Measurements from ENCODE around the gene SAMD8. TPM values are rescaled to one million over a fixed set of nuclear protein-coding genes. Genes with fewer than 3 reads are reported as not detected.

SAMD8 gene
- total and polyA plus RNA-seq, 10 of the 15 experiments (the other 5 are each of a cell fraction or from before 2014, with no cell fraction given) = 2.8 to 26.0 (median 9.3) TPM

DNA sequence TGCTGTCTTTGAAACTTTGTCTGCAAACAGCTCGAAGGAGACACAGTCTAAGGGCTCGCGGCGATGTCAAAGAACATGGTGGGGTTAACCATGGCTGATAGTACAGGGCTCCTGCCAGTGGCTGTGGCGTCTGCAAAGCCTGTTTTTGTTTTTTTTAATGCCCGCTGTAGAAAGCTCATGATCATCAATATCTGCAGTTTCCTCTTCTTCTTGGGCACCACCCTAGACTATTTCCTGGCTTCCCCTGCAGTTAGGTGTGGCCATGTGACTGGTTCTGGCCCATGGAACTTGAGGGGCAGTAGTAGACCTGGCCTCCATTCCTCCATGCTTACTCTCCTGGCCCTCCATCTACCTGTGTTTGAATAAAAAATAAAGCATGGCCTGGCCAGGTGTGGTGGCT, 21.8 kb upstream of the SAMD8 start (continued):
- TF ChIP-seq, protein P1, sequence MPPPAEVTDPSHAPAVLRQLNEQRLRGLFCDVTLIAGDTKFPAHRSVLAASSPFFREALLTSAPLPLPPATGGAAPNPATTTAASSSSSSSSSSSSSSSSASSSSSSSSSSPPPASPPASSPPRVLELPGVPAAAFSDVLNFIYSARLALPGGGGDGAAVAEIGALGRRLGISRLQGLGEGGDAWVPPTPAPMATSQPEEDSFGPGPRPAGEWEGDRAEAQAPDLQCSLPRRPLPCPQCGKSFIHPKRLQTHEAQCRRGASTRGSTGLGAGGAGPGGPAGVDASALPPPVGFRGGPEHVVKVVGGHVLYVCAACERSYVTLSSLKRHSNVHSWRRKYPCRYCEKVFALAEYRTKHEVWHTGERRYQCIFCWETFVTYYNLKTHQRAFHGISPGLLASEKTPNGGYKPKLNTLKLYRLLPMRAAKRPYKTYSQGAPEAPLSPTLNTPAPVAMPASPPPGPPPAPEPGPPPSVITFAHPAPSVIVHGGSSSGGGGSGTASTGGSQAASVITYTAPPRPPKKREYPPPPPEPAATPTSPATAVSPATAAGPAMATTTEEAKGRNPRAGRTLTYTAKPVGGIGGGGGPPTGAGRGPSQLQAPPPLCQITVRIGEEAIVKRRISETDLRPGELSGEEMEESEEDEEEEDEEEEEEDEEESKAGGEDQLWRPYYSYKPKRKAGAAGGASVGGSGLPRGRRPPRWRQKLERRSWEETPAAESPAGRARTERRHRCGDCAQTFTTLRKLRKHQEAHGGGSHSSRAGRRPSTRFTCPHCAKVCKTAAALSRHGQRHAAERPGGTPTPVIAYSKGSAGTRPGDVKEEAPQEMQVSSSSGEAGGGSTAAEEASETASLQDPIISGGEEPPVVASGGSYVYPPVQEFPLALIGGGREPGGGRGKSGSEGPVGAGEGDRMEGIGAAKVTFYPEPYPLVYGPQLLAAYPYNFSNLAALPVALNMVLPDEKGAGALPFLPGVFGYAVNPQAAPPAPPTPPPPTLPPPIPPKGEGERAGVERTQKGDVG (CRISPR knock-in tag; IDR thresholded peaks at IDR 0.05) = no peak
- TF ChIP-seq, protein P2, sequence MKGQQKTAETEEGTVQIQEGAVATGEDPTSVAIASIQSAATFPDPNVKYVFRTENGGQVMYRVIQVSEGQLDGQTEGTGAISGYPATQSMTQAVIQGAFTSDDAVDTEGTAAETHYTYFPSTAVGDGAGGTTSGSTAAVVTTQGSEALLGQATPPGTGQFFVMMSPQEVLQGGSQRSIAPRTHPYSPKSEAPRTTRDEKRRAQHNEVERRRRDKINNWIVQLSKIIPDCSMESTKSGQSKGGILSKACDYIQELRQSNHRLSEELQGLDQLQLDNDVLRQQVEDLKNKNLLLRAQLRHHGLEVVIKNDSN (IDR thresholded peaks at IDR 0.05; ENCODE audit: borderline replicate concordance, extremely low read length, insufficient read depth, low read depth, low read length) = no peak
- no peak for TF ChIP-seq NRF1 (conservative IDR thresholded peaks at IDR 0.05; ENCODE audit: low read depth, low read length)

DNA sequence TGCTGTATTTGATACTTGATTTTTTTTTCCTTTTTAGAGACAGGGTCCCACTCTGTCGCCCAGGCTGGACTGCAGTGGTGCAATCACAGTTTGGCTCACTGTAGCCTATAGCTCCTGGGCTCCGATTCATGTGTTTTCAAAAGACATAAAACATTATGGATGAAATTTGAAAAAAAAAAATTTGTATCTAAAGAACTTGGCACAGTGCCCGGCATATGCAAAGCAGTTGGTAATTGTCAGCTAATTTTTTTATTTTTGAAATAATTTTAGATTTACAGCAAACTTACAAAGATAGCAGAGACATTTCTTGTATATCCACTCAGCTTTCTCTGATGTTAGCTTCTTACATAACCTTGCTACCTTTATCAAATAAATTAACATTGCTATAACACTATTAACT, 20.3 kb upstream of the SAMD8 start:
- ChIA-PET RAD21 (ENCODE audit: unreplicated experiment) (interaction anchor here (1.0 to 1.5 kb wide), 2 partner anchors 29 to 847 kb away, joined by 3 to 4 read pairs; no protein-coding TSS in a partner anchor), CTCF (interaction anchor here (0.6 to 1.1 kb wide), 3 partner anchors 20 to 847 kb away, joined by 3 to 4 read pairs (median 4); no protein-coding TSS in a partner anchor), SMC1A (ENCODE audit: uncharacterized antibody, unreplicated experiment) (interaction anchor here (1.5 kb wide), 1 partner anchor 824 kb away, joined by 6 read pairs; no protein-coding TSS in a partner anchor), POLR2A (interaction anchor here (0.5 to 0.6 kb wide), 2 partner anchors 1104 to 1271 kb away, joined by 3 read pairs; no protein-coding TSS in a partner anchor)
- Histone ChIP-seq H3K9ac (ENCODE audit: control insufficient read depth, insufficient read depth, low read length) (no peak overlapping the region), H3K9me3 (replicated peaks; ENCODE audit: control insufficient read depth, insufficient read depth, low read length) (no peaks in the 10 kb centered on the region), H3K4me1 (ENCODE audit: control insufficient read depth, insufficient read depth, low read length) (no peaks in the 10 kb centered on the region), H3K36me3 (ENCODE audit: control insufficient read depth in 2 of 2, insufficient read depth in 2 of 2, low read length in 1 of 2) (no peaks in the 10 kb centered on the region), H3K27me3 (replicated peaks in 1 of 2; ENCODE audit: control insufficient read depth in 2 of 2, insufficient read depth in 2 of 2, low read length in 1 of 2) (no peaks in the 10 kb centered on the region), H2AFZ (ENCODE audit: control insufficient read depth, low read depth, low read length) (no peak overlapping the region), H3K79me2 (ENCODE audit: control insufficient read depth, insufficient read depth, low read length) (no peaks in the 10 kb centered on the region), H4K20me1 (ENCODE audit: control insufficient read depth, insufficient read depth) (no peaks in the 10 kb centered on the region), H3K27ac (ENCODE audit: control insufficient read depth, insufficient read depth) (no peak overlapping the region), H3K4me2 (ENCODE audit: control insufficient read depth, insufficient read depth) (no peak overlapping the region), H3K4me3 (no peak overlapping the region)
- BruUV-seq (replicated peaks) = no TSS peak
- DNase-seq (ENCODE audit: low read depth, low spot score) (no peak), ATAC-seq (no peak), FAIRE-seq (no peak)
- intact Hi-C loops (cut with micrococcal nuclease; ENCODE audit: unreplicated experiment) (loop anchor here (10.0 kb wide), 1 partner anchor 966 kb away; no protein-coding TSS in a partner anchor), in situ Hi-C loops (cut with MboI) (no loop called here)
- 47% methylated on average over 3 of the region's 3 CpGs for WGBS (ENCODE audit: insufficient coverage, insufficient replicate concordance, low lambda C conversion rate, missing lambda C conversion rate)
- no peak for TF ChIP-seq RCOR1 (conservative IDR thresholded peaks at IDR 0.05; ENCODE audit: low read depth, low read length)
- TF ChIP-seq IRF4 (IDR thresholded peaks at IDR 0.05; ENCODE audit: low read depth, low read length) = no peak
- TF ChIP-seq, protein P3, sequence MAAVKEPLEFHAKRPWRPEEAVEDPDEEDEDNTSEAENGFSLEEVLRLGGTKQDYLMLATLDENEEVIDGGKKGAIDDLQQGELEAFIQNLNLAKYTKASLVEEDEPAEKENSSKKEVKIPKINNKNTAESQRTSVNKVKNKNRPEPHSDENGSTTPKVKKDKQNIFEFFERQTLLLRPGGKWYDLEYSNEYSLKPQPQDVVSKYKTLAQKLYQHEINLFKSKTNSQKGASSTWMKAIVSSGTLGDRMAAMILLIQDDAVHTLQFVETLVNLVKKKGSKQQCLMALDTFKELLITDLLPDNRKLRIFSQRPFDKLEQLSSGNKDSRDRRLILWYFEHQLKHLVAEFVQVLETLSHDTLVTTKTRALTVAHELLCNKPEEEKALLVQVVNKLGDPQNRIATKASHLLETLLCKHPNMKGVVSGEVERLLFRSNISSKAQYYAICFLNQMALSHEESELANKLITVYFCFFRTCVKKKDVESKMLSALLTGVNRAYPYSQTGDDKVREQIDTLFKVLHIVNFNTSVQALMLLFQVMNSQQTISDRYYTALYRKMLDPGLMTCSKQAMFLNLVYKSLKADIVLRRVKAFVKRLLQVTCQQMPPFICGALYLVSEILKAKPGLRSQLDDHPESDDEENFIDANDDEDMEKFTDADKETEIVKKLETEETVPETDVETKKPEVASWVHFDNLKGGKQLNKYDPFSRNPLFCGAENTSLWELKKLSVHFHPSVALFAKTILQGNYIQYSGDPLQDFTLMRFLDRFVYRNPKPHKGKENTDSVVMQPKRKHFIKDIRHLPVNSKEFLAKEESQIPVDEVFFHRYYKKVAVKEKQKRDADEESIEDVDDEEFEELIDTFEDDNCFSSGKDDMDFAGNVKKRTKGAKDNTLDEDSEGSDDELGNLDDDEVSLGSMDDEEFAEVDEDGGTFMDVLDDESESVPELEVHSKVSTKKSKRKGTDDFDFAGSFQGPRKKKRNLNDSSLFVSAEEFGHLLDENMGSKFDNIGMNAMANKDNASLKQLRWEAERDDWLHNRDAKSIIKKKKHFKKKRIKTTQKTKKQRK (IDR thresholded peaks at IDR 0.05; ENCODE audit: low read depth, low read length) = no peak
- no peak for TF ChIP-seq ESRRA (IDR thresholded peaks at IDR 0.05; ENCODE audit: low read length)
- TF ChIP-seq MYB (IDR thresholded peaks at IDR 0.05; ENCODE audit: borderline replicate concordance, low read depth, low read length) = no peak
- TF ChIP-seq PAX5 (IDR thresholded peaks at IDR 0.05; ENCODE audit: borderline replicate concordance, low read depth, low read length) = no peak
- TF ChIP-seq ZNF384 (IDR thresholded peaks at IDR 0.05; ENCODE audit: borderline replicate concordance, low read depth, low read length) = no peak
- TF ChIP-seq, protein P4, sequence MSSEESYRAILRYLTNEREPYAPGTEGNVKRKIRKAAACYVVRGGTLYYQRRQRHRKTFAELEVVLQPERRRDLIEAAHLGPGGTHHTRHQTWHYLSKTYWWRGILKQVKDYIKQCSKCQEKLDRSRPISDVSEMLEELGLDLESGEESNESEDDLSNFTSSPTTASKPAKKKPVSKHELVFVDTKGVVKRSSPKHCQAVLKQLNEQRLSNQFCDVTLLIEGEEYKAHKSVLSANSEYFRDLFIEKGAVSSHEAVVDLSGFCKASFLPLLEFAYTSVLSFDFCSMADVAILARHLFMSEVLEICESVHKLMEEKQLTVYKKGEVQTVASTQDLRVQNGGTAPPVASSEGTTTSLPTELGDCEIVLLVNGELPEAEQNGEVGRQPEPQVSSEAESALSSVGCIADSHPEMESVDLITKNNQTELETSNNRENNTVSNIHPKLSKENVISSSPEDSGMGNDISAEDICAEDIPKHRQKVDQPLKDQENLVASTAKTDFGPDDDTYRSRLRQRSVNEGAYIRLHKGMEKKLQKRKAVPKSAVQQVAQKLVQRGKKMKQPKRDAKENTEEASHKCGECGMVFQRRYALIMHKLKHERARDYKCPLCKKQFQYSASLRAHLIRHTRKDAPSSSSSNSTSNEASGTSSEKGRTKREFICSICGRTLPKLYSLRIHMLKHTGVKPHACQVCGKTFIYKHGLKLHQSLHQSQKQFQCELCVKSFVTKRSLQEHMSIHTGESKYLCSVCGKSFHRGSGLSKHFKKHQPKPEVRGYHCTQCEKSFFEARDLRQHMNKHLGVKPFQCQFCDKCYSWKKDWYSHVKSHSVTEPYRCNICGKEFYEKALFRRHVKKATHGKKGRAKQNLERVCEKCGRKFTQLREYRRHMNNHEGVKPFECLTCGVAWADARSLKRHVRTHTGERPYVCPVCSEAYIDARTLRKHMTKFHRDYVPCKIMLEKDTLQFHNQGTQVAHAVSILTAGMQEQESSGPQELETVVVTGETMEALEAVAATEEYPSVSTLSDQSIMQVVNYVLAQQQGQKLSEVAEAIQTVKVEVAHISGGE (CRISPR knock-in tag; IDR thresholded peaks at IDR 0.05) = no peak

Data from GM12878 (cell line).